Breast epithelium (tissue), 3 donors: ENCODE results near the gene MIER3.

Source experiments
- CTCF ChIP-seq, 3 donors: fragments of 450-650 bp; IDR thresholded peaks; one replicate each; pipeline ENCODE4 v1.5.1; 2016 to 2017; ENCODE audit warnings: antibody characterized with exemption in 3 of 3, mild to moderate bottlenecking in 3 of 3, moderate library complexity in 3 of 3
- POLR2AphosphoS5 ChIP-seq, 3 donors: sonication (generic); formaldehyde crosslinking; IDR thresholded peaks; one replicate each; pipeline ENCODE4 v1.6.1; 2017; ENCODE audit warnings: antibody characterized with exemption in 3 of 3

- TF ChIP-seq CTCF (IDR thresholded peaks at IDR 0.05) (no peak), POLR2AphosphoS5 (IDR thresholded peaks at IDR 0.05) (no peak)
Observed at GRCh38 chr5:56963246-56963645, 11.3 kb upstream of the MIER3 start.
